DOHH2 (cell line): Measurements from ENCODE around the gene PPFIA4.

Experiments used
- CTCF ChIP-seq: fragments of 200-600 bp; sonication (generic); IDR thresholded peaks from one replicate; pipeline ENCODE4 v1.5.1; 2014; ENCODE audit warnings: antibody characterized with exemption, mild to moderate bottlenecking, low read depth, low read length; ENCODE audit not compliant: poor library complexity, severe bottlenecking
- EZH2phosphoT487 ChIP-seq: fragments of 200-600 bp; sonication (generic); IDR thresholded peaks from 2 replicates; pipeline ENCODE4 v1.6.1; 2017; ENCODE audit warnings: borderline replicate concordance, mild to moderate bottlenecking, antibody characterized with exemption, low read length, moderate library complexity, mixed read lengths

DNA sequence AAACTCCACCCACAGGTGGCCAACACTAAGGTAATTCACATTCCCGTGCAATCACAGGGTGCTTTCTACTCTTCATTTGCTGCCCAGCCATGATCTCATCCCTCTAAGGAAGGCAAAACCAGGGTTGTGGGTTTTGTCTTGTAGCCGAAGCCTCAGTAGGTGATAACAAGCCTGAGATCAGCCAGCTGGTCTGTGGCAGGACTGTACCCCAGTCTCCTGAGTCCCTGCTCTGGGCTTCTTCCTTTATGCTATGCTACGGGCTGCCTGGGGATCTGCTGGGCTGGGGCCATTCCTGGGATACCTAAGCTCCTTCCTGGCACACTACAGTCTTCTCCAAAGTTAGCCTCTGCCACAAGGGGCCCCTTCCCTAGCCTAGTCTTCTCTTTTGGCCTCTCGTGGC, 9.8 kb downstream of the PPFIA4 start:
- TF ChIP-seq CTCF (no peak), EZH2phosphoT487 (no peak)
